Right forelimb (tissue), 1 donor: ENCODE measurements around the gene ATG13.
A peak's percentile ranks its signal among the peaks of the same experiment; 100 is the strongest.
"Not testable (repeated sequence)": the region's sequence is repeated elsewhere in the genome, so short reads cannot be mapped to it uniquely, and the experiment has no call there.

Experiments used
- DNase-seq: peaks from one replicate; pipeline ENCODE4 v3.0.0-alpha.2; 2018

ATG13 gene

GRCh38 chr11:46617134-46617971 is at the start of gene ATG13, which contains the start of gene HARBI1:
ATG13 (plus strand) TSS chr11:46617553; CDS start chr11:46644292, 26,739 bp downstream.
HARBI1 (minus strand) TSS chr11:46617227; CDS start chr11:46616237, 990 bp downstream.
- DNase-seq = peak; percentile 93

- DNase-seq = no peak
Measured at GRCh38 chr11:46570790-46571398, 46.5 kb upstream of the ATG13 start.

DNA sequence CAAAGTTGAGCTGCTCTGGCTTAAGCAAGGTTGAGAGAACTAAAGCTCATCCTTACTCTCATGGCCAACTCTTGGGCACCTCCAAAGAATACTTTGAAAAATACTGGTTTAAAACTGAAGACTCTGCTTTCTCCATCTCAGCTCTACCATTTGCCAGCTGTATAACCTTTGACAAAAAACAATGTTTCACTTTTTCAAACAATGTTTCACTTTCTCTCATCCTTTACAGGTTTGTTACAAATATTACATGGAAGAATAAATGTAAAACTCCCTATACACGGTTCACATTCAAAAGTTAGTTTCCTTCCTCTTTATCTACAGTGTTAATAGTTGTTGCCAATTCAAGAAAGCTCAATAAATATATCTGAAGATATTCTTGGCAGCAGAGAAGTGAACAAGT is 42.7 kb upstream of the ATG13 start:
- DNase-seq = no peak

DNA sequence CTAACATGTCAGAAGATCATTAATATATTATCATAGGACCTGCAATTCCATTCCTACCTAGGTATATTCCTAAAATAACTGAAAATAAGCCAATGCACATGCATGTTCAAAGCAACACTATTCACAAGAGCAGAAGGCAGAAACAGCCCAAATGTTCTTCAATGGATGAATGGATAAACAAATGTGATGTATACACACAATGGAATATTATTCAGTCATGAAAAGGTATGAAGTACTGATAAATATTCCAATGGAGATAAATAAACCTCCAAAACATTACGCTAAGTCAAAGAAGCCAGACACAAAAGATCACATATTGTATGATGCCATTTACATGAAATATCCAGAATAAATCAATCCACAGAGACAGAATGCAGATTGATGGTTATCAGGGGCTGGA is 40.3 kb upstream of the ATG13 start:
- DNase-seq = no peak

DNA sequence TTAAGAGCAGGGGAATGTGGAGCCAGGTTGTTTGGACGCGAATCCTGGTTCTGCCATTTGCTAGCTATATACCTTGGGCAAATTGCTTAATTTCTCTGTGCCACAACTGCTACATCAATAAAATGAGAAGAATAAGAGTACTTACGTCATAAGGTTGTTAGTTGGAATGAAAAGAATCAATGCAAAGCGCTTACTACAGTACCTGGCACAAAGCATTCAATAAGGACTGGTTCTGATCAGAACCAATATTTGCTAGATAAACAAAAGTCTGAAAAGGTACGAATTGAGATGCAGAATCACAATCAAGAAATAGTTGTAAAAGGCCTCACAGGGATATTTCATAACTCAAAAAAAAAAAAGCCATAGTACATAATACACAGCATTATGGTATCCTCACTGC is 34.8 kb upstream of the ATG13 start:
- no peak for DNase-seq

- DNase-seq = not testable (repeated sequence)
Measured at GRCh38 chr11:46583513-46583912, 33.8 kb upstream of the ATG13 start.

DNA sequence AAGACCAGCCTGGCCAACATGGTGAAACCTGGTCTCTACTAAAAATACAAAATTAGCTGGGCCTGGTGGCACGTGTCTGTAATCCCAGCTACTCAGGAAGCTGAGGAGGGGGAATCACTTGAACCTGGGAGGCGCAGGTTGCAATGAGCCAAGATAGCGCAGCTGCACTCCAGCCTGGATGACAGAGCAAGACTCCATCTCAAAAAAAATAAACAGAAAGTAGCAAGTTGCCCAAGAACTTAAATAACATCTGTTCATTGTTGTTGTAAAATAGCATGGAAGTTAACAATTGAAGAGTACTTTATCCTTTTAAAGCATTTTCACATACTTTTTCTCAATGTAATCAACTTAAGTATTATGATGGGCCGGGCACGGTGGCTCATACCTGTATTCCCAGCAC is 29.2 kb upstream of the ATG13 start:
- no peak for DNase-seq

DNA sequence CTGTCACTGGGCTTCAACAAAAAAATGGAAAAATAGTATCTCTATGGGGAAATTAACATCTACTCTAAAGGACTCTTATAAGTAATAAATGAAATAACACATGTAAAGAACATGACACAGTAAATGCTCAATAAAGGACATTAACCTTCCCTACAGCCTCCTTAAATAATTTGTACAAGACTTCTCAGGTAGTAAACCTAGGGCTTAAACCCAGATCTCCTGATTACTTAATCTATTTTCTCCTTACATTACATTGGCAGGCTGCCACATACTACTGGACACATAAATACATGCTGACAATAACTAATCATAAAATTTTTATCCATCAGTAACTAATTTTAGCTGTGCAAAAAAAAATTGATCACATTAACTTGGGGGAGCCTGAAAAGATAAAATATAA is 28.4 kb upstream of the ATG13 start:
- no peak for DNase-seq

DNA sequence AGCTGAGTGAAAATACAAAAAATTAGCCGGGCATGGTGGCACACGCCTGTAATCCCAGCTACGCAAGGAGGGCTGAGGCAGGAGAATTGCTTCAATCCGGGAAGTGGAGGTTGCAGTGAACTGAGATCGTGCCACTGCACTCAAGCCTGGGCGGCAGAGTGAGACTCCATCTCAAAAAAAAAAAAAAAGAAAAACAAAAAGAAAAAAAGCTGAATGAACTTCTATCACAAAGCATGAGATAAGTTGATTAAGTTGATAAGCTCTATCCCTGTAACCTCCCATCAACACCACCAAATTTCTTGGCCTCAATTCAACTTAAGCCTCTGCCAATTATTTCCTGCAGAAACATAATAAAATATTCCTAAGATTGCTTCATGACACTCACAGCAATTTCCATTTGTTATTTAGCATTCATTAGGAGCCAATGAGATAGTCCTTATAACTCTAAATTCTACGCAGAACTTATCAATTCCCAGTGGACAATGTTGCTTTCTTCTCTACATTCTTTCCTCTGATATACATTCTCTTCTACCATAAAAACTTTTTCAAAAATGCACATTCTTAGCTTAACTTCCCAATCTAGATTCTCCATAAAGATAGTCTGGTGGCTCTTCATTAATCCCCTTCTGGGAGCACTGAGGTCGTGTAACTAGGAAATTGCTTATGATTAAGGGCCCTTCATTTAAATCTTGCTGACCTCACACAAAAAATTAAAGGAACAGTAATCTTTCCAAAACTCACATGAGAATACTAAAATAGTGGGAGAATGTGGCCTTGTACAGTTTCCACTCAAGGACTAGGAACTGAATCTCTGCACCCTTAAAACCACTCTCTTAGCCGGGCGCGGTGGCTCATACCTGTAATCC is 26.4 kb upstream of the ATG13 start:
- DNase-seq = no peak

GRCh38 chr11:46593550-46594373 is 23.6 kb upstream of the ATG13 start, which contains the start of gene AMBRA1:
AMBRA1 (minus strand) TSS chr11:46594023; CDS start chr11:46548380, 45,643 bp downstream.
- peak; percentile 92 for DNase-seq

GRCh38 chr11:46594374-46594700 is 23.0 kb upstream of the ATG13 start:
- no peak for DNase-seq

DNA sequence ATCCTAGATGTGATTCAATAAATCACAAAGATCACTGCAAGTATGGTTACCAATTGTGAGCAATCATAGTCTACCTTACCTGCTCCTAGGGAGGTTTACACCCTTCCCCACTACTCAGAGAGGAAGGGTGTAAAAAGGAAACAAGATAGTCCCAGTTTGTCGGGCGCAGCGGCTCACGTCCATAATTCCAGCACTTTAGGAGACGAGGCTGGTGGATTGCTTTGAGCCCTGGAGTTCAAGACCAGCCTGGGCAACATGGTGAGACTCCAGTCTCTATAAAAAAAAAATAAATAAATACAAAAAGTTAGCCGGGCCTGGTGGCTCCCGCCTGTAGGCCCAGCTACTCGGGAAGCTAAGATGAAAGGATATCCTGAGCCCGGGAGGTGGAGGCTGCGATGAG is 22.6 kb upstream of the ATG13 start:
- no peak for DNase-seq

GRCh38 chr11:46597155-46597554 is 20.2 kb upstream of the ATG13 start:
- no peak for DNase-seq

DNA sequence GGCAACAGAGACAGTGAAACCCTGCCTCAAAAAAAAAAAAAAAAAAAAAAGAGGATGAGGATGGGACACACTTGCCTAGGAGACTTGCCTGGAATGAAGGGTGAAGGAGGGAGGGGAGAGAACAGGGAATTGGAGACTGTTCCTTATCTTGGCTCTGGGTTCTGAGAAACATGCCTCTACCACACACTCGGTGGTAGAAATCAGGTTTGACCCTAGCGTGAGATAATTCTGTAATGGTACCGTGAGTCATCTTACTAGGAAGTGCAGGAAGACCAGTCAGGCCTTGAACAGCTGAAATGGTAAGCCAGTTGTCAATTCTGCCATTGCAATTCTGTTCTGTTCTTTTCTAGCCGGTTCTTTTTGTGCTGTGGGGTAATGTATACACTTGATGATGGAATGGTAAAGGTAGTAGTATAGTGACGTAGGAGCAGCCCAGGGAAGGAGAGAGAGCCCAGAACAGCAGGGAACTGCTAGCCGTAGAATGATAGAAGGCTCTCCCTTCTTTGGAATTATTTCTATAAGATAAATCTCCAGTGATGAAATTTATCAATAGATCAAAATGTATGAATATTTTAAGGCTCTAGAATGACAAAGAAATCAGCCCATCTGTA is 19.6 kb upstream of the ATG13 start:
- no peak for DNase-seq

DNA sequence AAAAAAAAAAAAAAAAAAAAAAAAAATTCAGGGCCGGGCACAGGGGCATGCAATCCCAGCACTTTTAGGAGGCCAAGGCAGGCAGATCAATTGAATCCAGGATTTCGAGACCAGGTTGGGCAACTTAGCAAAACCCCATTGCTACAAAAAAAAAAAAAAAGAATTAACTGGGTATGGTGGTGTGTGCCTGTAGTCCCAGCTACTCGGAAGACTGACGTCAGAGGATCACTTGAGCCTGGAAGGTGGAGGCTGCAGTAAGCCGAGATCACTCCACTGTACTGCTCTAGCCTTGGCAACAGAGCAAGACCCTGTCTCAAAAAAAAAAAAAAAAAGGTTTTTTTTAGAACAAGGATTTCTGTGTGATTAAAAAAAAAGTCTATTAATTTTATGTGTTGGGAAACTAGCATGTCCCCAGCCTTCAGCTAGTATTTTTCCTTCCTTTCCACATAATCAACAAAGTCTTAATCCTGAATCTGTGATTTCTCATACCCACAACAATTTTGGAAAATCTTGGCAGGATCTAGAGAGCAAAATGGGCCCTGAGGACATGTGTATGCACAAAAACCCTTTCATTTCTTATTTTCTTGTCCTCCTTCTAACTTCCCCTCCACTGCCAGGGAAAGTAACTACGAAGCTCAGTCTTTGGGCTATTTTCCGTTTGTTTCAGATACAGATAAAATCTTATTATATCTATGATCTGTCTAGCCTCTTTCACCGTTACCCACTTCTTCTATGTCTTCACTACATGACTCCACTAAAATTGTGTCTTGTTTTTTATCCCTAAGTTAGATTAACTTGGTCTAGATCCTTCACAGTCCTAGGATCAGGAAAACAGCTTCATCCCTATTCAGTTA is 17.8 kb upstream of the ATG13 start:
- DNase-seq = no peak

DNA sequence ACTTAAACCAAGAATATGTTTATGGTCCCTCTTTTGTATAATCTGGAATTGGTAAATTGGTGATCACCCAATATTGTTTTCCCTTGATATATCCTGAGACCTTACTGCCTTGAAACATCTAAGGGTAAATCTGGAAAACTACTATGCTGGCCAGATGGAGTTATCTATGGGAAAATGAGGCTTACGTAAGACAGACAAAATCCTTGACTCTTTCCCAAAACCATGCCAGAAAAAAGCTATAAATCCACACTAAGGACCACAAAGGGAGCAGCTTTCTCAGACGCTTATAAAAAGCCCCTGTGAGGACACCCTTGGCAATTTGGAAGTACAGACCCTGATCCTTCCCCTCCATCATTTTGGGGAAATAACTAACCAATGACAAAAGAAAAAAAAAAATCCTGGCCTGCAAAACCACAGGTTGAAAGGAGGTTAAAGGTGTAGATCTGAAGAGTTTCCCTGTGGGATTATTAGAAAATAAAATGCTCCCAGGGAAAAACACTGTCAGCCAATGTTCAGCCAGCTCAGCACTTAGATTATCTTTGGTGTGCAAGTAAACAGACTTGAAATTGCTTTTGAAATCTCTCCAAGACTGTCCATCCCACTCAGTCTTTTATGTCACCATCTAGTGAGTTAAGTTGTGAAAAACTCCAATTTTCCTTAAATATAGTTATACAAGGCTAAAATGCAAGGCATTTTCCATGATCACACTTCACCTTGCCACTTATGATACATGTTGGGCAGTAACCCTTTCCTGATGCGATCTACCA is 17.0 kb upstream of the ATG13 start:
- DNase-seq = no peak

GRCh38 chr11:46601129-46601528 is 16.2 kb upstream of the ATG13 start:
- DNase-seq = no peak

DNA sequence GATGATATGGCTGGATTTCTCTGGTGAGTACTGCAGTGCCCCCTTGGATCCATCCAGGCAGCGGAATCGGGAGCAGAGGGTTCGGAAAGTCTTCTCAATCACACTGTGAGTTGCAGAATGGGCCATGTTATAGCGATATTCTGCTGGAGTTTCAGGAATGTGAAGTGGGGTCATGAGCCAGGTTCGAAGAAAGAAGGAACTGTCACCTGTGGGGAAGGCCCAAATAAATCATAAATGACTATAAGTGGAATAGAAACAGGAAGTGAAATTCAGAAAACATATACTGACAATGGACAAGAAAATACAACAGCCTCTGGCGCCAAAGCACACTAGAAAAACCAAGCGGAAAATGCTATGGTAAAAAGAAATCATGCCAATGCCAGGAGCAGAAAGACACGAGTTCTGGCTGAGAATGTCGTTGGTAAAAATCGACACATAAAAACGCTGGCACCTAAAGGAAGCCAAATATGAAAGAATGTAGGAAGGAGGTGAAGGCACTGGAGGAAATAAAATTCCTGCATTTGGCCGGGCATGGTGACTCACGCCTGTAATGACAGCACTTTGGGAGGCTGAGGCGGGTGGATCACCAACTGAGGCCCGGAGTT is 13.5 kb upstream of the ATG13 start:
- DNase-seq = no peak

DNA sequence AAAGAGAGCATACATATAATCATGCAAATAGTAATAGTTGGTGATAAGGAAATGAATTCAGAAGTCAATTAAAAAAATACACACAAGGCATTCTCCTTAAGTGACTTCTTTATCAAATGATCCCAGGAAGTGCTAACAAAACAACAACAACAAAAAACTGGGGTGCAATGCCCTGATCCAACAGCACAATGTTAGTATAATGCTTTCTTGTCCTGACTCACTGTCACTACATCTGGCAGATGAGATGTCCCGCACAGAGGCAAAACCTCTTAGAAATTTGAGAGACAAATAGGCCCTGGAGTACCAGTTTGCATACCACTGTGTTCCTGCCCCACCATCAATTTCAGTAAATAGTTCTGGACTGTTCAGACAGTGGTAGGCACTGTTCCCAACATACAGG is 12.6 kb upstream of the ATG13 start:
- DNase-seq = no peak

GRCh38 chr11:46607516-46607915 is 9.8 kb upstream of the ATG13 start:
- no peak for DNase-seq
